G401.6 (cell line): ENCODE data around the gene ANKS1B.

Experiments used
- FAIRE-seq: peaks from 2 replicates; lab custom pipeline; 2012; peaks lifted over from hg19 to GRCh38; lab: Jason Lieb, UNC

Gene ANKS1B

DNA sequence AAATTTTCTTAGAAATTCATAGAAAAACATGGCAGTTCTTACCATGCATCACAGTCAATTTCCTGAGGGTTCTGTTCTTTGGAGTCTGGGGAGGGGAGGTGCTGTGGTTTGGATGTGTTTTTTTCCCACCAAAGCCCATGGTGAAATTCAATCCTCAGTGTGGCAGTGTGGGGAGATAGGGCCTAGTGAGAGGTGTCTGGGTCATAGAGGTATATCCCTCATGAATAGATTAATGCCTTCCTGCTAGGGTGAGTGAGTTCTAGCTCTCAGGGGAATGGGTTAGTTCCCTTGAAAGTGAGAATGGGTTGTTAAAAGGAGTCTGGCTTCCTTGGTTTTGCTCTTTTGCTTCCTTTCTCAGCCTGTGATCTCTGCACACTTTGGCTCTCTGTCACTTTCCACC is 1061.9 kb downstream of the ANKS1B start:
- FAIRE-seq = no peak

- FAIRE-seq = no peak
Observed at GRCh38 chr12:98918176-98918863, 1066.4 kb downstream of the ANKS1B start.

GRCh38 chr12:98916106-98916505 is 1068.6 kb downstream of the ANKS1B start:
- FAIRE-seq = no peak

DNA sequence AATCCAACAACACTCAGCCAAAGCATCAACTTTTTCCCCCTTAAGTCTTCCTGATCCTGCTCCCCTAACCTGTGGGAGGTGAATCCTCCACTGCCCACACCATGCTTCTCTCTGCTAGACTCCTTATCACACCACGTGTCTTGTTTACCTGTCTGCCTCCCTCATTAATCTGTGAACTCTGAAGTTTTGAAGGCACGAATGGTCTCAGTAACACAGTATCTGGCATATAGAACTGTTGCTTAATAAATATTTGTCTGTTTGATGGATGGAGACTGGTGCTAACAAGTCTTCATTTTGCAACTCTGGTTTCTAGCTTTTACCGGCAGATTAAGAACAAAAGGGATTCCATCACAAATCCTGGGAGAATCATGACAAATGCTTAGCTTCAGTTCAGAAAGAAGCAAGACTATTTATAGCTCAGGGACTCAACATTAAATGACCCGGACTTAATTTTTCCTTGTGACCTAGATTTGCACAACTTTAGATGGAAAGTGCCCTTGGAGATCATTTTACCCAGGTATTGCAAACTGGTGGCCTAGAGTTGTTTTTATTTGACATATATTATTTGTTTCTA is 1072.2 kb downstream of the ANKS1B start:
- no peak for FAIRE-seq

- FAIRE-seq = no peak
Observed at GRCh38 chr12:98911396-98911795, 1073.3 kb downstream of the ANKS1B start.

DNA sequence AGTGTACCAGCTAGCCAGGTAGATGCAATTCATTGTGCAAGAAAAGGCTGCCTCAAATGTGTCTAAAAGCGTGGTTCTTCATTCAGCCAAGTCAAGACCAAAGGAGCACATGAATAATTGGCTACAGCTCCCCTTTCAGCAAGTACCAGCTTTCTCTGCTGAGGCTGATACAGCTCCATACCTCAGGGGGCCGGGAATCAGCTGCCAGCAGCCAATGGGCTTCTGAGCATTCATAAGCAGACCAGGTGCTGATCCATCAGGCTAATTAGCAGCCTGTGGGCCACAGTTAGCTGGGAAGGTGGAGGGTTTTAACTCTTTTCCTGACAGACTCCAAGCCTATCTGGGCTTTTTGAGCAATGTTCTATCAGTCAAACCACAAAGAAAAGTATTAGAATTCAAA is 1075.0 kb downstream of the ANKS1B start:
- no peak for FAIRE-seq

GRCh38 chr12:98908866-98909265 is 1075.9 kb downstream of the ANKS1B start:
- no peak for FAIRE-seq

- no peak for FAIRE-seq
Observed at GRCh38 chr12:98903875-98904274, 1080.9 kb downstream of the ANKS1B start.

- no peak for FAIRE-seq
Observed at GRCh38 chr12:98901189-98901588, 1083.5 kb downstream of the ANKS1B start.

DNA sequence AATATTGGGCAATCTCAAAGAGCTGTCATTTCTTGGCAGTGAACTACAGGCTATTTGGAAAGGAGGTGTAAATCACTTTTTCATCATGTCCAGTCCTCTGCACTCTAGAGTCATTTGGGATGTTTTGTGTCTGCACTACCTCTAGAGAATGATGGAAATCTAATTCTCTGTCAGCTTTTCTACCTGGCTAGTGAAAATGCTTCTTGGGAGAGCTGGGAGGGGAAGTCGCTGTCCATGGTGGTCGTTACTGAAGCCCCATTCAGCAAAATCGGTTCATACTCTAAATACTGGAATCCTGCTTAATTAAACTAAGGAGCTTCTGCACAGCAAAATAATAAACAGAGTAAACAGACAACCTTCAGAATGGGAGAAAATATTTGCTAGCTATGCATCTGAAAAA is 1087.8 kb downstream of the ANKS1B start:
- no peak for FAIRE-seq

- FAIRE-seq = no peak
Observed at GRCh38 chr12:98895086-98895651, 1089.6 kb downstream of the ANKS1B start.

GRCh38 chr12:98894412-98895085 is 1090.2 kb downstream of the ANKS1B start:
- FAIRE-seq = no peak

GRCh38 chr12:98893675-98894411 is 1090.9 kb downstream of the ANKS1B start:
- no peak for FAIRE-seq

DNA sequence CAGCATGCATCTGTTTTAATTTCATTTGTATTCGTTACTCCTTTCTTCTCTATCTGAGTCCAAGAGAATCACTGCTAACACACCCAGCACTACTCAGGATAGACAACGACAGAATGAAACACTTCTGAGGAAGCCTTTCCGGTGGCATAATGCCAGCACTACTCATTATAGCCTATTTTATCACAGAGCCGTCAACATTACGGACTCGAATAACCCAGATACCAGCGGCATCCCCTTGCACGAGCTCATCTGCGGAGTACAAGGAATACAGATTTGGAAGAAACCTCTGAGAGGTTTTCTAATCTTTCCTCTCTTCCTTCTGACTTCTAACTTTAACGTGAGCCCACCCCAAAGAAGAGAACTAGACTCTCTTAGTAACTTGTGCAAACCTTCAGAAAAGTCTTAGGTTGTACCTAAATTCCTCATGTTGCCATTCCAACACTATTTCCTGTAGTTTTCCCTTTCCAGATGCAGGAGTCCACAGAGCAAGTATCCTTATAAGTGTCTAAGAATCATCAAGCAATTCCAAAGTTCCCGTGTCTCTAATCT is 1091.5 kb downstream of the ANKS1B start:
- FAIRE-seq = no peak

DNA sequence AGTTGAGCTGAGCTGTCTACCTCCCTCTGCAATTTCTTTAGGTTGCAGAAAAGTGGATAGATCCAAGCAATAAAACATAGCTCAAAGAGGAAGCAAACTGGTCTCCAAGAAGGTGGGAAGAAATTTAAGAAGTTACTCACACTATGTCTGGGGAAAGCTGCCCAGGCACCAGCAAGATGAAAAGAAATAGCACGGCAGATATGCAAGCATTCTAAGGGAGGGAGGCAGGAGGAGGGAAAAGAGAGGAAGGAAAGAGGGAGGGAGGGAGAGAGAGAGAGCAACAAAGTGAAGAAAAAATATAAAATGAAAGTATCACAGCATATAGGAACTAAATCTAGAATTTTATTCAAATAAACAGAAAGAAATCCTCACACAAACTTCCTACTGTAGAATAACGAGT is 1099.0 kb downstream of the ANKS1B start:
- FAIRE-seq = no peak

DNA sequence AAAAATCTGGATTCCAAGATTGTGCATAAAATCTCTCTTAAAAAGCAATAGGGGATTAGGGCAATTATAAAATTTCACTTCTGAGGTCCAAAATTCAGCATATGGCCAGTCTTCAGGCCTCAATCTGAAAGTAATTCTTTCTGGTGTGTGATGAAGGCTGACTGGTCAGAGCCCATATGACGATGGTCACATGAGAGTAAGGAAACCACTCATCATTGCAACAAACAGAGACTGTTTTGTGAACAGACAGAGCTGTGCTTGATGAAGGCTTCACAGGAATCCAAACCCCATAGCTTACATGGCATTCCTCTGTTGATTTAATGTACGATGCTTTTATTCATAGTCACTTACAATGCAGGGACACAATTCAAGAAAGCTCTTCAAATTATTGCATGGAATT is 1101.5 kb downstream of the ANKS1B start:
- no peak for FAIRE-seq

- no peak for FAIRE-seq
Observed at GRCh38 chr12:98882526-98882925, 1102.2 kb downstream of the ANKS1B start.

DNA sequence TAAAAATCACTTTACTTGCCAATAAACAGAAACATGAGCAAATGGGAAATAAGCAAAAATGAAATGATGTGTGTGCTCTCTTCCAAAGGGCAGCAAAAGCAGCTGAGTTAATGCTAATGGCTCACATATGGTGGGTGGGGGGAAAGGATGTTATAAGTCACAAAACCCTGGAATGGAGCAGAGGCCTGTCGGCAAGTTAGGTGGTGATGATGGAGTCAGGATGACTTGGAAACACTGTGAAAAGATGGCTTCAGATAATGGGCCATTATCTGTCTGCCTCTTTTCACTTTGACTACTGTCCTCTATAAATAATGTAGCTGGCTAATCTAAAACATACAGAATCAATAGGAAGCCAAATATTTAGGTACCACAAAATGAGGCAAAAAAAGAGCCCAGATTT is 1111.0 kb downstream of the ANKS1B start:
- FAIRE-seq = no peak

DNA sequence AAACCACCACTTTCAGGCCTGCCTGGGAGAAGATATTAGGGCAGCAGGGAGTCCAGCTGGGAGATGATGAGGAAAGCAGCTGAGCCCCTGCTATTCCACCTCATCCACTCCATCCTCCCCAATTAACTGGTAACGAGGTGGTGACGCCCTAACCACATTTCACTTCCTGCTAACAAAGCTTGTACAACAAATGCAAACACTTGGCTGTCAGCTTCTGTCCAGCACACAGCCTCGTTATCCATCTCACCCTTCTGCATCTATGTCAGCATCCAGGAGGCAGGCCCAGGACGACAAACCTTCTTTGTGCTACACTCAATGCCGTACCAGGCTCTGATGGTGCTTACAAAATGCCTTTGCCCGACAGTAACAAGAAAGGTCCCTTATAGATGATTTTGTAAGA is 1114.2 kb downstream of the ANKS1B start:
- no peak for FAIRE-seq

DNA sequence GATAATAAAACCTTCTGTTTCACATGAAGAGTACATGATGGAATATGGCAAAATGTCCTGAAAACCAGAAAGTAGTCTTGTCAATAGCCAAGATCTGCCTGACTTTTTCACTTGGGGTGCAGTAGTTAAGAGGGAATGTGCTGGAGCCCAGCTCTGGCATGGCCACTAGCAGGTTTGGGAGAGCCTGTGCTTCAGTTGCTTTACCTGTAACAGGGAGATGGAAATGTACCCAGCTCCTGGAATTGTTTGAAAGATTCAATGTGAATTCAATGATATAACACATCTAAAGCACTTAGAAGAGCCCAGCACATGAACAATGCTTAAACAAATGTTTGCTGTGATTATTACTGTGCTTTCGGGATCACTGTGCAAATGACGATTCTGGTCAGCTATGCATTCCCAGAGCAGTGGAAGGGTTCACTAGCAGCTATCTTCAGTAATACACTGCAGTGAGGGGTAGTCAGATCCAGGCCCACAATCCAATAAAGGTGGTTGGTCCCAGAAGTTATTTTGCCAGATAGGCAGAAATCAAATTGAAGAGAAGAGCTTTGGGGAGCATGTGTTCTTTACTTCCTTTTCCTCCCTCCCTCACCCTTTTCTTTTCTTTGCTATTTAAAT is 1114.7 kb downstream of the ANKS1B start:
- FAIRE-seq = no peak

DNA sequence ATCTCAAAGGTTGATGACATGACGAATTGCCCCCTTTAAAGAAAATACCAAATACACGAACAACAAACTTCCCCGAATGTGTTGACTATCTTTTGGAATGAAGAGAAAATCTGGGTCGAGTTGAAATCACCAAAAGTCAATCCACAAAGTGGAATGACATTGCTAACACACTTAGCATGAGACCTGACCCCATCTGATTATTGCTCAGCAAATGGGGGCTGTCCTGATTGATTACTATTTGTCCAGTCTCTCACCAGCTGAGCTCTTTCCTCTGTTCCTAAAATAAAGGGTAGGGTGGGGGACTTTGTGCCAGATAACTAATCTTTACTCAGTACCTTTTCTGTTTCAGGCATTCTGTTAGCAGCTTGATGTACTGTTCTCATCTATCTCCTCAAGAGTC is 1116.2 kb downstream of the ANKS1B start:
- FAIRE-seq = no peak

- no peak for FAIRE-seq
Observed at GRCh38 chr12:98868076-98868475, 1116.7 kb downstream of the ANKS1B start.
